GDM1 (cell line): ENCODE data around the gene MS4A8.
A peak's percentile ranks its signal among the peaks of the same experiment; 100 is the strongest.
"Not testable (repeated sequence)": the region's sequence is repeated elsewhere in the genome, so short reads cannot be mapped to it uniquely, and the experiment has no call there.

Source experiments
- DNase-seq: peaks from one replicate; lab custom pipeline; 2025; lab: John Stamatoyannopoulos, UW

The MS4A8 gene, protein sequence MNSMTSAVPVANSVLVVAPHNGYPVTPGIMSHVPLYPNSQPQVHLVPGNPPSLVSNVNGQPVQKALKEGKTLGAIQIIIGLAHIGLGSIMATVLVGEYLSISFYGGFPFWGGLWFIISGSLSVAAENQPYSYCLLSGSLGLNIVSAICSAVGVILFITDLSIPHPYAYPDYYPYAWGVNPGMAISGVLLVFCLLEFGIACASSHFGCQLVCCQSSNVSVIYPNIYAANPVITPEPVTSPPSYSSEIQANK

DNA sequence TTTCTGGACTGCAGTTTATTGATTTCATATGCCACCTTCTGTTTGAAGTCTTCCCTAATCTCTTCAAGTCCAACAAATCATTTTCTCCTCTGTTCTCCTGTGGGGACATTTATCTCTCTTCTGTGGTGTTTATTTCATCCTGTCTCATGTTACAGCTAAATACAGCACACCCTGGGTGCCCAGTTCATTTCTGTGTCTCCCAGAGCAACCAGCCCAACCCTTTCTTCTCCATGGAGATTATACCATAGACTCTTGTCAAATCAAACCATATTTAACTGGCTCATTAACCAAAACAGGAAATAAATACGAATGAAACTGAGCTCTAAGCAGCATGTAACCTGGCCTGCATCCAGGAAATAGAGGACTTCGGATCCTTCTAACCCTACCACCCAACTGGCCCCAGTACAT lies at the start of gene MS4A8:
Gene MS4A8 (plus strand): TSS at position 329 of the 408 bp plus-strand sequence. CDS start 1,249 bp downstream, outside the sequence.
- no peak for DNase-seq

DNA sequence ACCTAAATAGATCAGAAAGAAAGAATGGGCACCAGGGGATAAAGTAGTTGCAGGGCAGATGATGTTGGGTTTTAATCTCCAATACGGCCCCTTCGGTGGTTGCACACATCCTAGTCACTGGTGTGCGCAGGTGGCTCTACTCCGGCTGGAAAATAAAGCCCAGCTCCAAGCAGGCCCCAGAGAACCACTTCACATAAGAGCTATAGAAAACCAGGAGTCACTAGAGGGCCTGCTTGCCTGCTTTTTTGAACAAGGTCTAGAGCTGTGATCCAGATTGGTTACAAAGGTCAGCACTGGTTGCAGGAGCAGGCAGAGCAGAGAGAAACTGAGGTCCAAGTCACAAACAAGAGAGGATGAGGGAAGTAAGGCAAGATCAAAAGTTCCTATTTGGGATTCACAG lies 41.5 kb upstream of the MS4A8 start:
- DNase-seq, result no peak

DNA sequence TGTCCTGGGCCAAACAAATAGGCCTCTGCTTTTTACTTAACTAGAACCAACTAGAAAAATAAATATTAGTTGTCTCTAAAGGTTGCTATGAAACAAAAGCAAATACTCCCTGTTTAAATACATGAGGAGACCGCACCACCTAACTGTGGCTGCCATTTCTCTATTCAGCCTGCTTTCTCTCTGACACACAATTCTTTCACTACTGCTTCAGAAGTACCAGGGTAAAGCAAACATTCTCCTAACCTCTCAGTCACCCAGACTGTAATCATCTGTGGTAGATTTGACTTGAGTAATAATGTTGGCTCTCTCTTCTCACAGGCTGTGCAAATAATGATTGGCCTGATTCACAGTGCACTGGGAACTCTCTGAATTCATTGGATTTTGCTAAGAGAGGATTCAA lies 41.0 kb upstream of the MS4A8 start:
- no peak for DNase-seq

DNA sequence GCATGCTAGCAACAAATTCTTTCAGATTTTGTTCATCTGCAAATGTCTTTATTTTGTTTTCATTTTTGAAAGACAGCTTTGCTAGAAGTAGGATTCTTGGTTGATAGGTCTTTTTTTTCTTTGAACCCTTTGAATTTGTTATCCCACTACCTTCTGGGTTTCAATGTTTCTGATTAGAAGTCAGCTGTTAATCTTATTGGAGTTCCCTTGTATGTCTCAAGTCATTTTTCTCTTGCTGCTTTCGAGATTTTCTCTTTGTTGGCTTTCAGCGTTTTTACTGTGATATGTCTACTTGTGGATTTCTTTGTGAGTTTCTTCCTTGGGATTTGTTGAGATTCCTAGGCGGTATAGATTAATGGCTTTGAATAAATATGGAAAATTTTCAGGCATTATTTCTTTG lies 27.2 kb upstream of the MS4A8 start:
- no peak for DNase-seq

DNA sequence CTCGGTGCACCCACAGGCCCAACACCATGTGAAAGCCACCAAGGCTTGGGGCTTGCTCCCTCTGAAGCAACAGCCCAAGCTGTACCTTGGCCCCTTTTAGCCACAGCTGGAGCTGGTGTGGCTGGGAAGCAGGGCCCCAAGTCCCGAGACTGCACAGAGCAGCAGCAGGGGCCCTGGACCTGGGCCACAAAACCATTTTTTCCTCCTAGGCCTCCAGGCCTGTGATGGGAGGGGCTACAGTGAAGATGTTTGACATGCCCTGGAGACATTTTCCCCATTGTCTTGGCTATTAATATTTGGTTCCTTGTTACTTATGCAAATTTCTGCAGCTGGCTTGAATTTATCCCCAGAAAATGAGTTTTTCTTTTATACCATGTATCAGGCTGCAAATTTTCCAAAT lies 21.2 kb upstream of the MS4A8 start:
- DNase-seq, result not testable (repeated sequence)

DNA sequence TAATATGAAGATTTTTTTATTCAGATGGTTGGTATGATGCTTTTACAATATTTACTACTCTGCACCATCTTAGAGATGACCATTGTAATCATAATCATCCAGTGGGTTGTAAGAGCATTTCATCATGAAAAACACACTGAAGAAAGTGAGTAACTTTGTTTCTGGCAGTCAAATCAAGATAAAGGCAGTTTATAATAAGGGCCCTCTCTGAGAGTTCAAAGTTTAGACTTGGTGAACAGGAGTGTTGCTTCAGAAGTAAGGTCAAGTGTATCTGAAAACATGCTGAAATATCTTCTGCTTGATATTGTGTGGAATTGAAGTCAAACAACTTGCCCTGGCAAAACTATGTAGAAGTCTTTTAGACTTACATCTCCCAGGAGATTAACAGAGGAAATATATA lies 19.5 kb upstream of the MS4A8 start:
- DNase-seq, result no peak

DNA sequence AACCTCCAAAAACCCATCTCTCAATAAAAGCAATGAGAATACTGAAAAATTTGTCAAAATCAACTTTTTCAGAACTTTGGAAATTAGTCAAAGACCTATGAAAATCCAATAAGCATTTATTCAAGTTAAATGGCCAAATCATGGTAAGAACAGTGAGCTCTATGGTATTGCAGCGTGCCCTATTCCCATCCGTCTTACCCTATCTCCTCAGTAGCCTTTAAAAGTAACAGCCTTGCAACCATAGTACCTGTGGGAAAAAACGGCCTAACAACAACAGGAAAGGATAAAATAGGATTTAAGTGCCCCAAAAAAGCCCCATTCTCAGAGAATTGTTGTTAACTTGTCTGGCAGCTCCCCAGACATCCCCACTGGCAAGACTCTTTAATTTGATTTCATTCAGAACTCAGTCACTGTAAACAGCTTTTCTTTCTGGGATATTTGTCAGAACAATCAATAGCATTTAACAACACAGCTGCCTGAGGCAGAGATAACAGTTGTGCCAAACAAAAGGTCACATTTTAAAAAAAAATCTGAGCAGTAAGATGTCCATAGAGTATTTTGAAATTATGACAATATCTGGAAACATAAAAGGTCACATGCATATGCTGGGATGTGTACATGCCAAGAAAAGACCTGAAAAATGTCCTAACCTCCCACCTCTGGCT lies 18.8 kb upstream of the MS4A8 start:
- DNase-seq, result no peak

DNA sequence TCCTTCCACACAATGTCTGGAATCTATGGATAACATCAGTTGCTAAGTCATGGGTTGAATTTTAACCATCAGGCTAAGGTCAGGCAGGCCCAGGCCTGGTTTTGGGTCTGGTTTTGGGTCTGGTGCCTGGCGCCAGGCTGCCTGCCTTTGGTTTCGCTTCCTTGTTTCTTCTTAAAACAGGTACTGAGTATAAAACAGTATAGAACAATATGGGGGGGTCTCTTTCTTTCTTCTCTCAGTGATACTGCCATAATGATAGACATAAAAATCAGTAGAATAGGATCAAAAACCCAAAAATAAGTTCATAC lies 14.9 kb upstream of the MS4A8 start:
- not testable (repeated sequence) for DNase-seq

DNA sequence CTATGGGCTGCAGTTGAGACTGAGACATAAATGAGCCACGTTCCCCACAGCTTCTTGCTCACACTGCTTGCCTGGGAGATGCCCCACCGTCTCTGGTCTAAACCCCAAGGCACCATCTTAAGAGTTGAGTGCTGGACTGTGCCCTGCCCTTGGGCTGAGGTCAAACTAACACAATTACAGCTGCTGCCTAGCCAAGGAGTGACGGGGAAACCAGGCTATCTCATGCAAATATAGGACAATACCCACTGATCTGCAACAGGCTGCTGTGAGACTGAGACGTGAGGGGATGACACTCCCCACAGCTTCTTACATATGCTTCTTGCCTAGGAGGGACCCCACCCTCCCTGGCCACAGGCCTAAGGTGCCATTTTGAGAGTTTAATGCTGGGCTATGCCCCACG lies 7.8 kb upstream of the MS4A8 start:
- DNase-seq, result no peak

DNA sequence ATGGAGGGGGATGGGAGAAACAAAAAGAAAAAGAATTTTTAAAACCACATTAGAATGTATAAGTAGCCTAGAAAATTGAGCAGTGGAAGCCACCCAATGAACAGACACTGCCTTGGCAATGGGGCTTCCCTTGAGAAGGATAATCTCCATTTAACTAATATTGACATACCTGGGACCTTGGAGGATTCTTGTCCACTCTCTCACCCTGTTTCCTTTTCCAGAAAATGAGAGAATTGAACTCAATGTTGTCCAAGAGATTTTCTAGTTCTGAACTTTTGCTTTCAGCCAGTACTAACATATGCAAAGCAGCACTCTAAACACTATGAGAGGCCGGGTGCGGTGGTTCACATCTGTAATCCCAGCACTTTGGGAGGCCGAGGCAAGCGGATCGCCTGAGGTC lies 524 bp downstream of the MS4A8 start:
- DNase-seq, result no peak

DNA sequence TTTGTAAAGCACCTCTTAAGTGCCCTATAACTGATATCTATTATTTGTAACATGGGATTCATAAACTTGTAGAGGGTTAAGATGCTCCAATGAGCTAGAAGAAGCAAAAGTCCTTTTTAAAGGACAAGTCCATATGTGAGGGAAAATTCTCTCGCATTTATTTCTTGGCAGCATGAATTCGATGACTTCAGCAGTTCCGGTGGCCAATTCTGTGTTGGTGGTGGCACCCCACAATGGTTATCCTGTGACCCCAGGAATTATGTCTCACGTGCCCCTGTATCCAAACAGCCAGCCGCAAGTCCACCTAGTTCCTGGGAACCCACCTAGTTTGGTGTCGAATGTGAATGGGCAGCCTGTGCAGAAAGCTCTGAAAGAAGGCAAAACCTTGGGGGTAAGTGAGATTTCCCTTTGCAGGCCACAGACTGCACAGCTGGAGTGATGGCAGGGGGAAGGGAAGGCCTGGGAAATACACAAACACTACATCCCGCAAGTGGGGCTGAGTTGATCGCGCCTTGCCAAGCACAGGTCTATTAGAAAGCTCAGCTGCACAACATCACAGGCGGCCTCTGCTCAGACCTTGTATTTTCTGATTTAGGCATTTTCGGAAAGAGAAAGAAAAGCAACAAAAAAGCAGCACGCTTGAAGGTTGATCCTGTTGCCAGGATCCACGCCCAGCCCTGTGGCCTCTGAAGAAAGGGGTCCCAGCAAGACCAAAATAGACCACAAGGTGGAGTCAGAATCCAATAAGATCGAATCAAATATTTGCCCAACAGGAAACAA lies 1.5 kb downstream of the MS4A8 start:
- DNase-seq, result peak; percentile 8

DNA sequence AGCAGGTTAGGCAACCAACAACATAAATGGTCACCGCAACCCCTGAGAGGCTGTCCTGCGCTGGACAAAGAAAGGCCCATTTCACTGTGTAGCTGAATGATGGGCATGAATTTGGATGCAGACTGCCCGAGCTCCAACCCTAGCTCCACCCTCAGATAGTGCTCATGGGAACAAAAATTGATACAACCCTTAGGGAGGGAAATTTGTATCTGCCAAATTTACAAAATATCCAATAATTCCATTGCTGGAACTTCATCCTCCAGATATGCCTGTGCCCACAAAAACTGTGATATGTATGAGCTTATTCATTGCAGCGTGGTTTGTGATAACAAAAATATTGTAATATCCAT lies 2.0 kb downstream of the MS4A8 start:
- no peak for DNase-seq

DNA sequence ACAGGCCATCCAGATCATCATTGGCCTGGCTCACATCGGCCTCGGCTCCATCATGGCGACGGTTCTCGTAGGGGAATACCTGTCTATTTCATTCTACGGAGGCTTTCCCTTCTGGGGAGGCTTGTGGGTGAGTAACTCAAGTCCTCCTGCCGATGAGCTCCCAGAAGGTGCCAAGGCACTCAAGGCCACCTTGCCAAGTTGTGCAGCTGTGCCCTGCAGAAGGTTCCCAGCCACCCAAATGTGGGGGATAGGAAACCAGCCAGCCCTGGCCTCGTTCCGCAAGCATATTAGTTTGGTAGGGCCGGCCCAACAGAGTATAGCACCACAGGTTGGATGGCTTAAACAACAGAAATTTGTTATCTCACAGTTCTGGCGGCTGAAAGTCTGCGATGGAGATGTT lies 4.0 kb downstream of the MS4A8 start:
- no peak for DNase-seq

DNA sequence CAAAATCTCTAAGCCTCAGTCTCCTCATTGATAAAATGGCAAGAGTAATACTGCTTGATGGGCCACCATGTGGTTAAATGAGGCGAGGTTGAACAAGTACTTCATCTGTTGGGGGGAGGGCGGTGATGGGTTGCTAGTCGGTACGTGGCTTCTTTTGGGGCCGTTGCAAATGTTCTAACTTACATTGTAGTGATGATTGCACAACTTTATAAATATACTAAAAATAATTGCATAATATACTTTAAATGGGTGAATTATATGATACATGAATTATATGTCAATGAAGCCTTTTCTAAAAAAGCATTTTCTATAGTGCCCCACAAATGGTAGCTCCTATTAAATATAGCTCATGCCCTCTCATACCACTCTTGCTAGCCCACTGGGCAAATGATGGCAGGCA lies 6.5 kb downstream of the MS4A8 start:
- DNase-seq, result no peak

DNA sequence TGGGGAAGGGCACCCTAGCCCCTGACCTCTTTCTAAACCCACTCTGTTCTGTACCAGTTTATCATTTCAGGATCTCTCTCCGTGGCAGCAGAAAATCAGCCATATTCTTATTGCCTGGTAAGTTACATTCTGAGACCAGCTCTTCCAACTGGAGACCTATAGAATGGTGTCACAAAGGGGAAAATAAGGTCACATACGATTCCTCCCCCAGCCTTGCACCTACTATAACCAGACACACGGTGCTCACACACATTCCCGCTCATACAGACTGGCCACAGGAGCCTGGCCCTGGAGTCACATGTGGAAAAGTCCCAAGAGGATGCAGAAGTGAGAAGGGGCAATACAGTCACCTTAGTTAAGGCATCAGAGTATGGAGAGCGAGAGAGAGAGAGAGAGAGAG lies 7.5 kb downstream of the MS4A8 start:
- DNase-seq, result no peak

DNA sequence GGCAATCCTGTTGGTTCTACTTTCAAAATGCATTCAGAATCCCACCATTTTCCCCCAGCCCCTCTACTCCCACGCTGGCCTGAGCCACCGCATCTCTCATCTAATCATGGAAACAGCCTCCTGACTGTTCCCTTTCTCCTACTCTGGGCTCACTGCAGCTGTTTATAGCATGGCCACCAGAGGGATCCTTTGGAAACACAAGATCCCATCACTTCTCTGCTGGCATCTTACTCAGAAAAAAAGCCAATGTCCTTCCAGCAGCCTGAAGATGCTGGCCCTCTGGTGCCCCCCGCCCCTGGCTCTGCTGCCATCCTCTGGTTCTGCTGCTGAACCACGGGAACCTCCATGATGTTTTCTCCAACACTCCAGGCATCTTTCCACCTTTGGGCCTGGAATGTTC lies 11.1 kb downstream of the MS4A8 start:
- no peak for DNase-seq

DNA sequence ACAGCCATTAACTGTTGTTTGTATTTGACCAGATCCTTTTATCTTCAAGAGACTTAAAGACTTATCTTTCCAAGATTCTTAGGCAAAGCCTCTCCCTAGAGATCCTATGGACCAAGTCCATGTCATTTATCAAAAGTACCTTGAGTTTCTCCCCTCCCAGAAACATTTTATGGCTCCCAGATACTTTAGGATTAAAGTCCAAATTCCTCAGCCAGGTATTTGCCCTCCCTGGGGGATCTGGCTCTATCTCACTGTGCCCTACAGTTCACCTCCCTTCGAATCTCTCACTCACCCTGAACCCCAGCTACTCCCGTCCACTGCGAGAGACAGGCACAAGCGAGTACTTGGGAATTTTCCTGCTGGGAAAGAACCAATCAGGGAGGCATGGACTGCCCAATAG lies 11.9 kb downstream of the MS4A8 start:
- DNase-seq, result no peak

DNA sequence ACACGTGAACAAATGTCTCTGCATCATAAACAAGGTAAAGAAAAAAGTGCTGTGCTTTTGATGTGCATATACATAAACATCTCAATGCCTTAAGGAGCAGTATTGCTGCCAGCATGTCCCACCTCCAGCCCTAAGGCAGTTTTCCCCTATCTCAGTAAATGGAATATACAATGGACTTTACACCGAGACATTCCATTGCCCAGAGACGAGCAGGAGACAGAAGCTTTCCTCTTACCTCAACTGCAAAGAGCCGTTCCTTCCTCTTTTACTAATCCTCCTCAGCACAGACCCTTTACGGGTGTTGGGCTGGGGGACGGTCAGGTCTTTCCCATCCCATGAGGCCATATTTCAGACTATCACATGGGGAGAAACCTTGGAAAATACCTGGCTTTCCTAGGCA lies 14.0 kb downstream of the MS4A8 start:
- DNase-seq, result not testable (repeated sequence)

DNA sequence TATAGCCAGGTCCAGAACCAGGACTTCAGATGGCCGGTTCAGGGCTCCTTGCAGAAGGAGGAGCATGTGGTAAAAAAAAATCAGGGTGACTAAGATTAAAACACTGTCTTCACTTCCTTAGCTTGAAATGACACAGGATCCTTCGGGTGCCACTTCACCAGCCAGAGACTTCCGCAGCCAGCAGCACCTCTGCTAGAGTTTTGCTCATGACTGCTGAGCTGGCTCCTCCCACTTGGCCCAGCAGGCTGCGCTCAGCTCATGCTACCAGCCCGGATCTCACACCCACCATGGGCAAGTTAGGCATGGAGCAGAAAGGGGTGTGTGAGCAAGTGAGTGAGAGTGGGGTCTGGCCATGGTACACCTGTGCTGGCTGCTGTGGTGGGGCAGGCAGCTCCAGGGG lies 18.5 kb downstream of the MS4A8 start:
- no peak for DNase-seq

DNA sequence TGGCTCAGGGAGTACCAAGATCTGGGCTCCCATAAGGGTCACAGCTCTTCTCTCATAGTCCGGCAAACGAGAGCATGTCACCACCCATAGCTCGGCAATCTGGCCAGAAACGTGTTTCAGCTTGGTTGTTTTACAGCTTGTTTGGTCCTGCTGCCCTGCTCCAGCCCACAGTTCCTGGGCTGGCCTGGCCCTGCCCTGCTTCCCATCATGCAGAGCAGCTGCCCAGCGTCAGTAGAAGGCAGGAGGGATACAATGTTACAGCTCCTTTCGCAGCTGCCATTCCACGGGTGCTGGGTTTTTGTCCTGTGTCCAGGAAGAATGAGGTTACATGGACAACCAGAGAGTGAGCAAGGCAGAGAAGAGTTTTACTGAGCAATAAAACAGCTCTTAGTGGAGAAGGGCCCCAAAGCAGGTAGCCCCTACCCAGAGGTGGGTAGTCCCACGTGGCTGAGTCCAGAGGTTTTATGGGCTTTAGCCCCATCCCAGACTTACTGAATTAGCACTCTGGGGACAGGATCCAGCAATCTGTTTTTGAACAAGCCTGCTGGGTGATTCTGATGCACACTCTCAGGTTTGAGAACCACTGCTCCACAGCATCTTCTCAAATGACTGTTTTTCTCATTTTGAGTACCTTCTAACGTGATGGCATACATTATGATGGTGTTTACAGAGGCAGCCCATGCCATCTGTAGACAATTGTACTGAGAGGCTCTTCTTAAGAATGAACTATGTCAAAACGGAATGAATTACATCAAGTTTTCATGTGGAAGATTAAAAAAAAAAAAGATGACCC lies 19.3 kb downstream of the MS4A8 start:
- no peak for DNase-seq

DNA sequence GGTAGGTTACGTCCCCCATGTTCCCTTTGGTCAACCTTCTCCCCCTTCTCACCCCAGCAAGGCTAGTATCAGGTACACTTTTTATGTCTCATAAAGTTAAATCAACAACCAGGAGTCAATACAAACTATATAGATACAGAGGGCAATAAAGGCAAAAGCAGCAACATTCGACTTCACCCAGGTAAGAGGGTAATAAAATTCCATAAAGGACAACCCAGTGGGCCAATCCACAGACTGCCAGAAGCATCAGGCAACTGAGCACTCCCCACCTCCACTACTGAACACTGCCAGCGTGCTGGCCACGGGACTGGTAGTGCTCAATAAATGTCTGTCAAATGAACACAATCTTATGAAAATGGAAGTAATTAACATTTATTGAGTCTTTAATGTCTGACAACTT lies 20.0 kb downstream of the MS4A8 start:
- no peak for DNase-seq

DNA sequence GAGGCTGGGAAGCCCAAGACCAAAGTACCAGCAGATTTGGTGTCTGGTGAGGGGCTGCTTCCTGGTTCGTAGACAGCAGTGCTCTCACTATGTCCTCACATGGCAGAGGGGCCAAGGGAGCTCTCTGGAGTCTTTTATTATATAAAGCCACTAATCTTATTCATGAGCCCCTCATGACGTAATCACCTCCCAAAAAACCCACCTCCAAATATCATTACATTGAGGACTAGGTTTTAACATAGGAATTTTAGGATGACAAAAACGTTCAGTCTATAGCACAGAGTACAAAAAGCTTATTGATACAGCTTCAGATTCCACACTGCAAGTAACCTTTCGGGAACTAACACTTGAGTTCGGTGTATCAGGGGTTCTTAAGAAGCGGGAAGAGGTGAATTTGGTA lies 21.0 kb downstream of the MS4A8 start:
- DNase-seq, result no peak

DNA sequence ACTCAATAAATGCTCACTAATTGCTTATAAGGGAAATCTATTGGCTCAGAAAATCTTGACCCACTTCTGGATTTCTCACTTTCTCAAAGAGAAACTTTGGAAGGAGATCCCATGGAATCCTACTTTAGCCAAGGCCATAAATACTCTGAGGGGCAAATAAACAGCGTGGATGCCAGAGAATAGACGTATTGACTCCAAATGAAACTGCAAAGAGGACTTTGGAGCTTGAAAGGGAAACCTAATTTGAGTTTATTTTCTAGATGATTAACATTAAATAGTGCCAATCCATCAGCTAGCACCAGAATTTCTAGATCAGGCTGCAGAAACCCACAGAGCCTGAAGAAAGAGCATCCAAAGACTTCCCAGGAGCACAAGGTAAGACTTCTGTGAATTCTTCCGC lies 25.0 kb downstream of the MS4A8 start, which contains the start of gene MS4A18:
Gene MS4A18 (plus strand): TSS at position 301 of the 400 bp plus-strand sequence.
- no peak for DNase-seq
